ENCODE data around the gene HEXB.

HEXB gene

DNA sequence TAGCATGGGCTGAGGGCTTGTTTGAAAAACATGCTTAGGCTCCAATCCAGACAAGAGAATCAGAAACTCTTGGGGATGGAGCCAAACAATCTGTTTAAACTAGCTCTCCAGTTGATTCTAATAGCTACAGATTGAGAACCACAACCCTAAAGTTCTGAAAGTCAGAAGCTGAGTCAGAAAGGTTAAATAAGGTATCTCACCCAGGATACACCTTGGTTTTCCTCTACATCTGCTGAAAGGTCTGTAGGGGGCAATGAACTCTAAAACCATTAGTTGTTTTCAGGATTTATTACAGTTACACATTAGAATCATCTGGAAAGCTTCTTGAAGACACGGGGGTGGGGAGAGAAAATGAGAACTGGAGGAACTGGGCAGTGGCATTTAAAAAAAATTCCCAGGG lies 76.2 kb downstream of the HEXB start:
- DNase-seq, result no peak

DNA sequence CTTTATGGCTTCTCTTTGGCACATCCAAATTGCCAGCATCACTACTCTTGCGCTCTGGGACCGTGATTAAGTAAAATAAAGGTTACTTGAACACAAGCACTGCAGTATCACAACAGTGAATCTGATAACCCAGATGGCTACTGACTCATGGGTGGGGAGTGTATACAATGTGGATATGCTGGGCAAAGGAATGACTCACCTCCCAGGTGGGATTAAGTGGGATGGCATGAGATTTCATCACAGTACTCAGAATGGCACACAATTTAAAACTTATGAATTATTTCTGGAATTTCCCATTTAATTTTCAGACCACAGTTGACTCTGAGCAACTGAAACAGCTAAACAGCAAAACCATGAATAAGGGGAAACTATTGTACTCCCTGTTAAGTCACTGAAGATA lies 77.6 kb downstream of the HEXB start:
- DNase-seq, result peak; percentile 56

DNA sequence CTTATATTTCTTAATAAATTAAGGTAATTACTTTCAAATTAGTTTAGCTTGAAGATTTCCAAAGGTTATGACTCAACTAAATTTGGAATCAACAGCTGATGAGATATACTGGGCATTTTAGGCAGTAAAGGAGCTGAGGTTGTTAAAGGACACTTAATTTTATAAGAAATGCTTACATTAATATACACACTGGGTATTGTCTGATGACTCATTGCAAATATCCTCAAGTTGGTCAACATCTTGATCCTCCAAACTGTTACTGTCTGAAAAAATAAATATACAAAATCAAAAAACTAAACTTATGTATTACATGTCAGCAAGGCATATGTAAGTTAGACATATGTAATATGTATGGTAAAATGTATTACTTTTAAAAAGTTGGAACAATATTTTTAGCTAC lies 78.5 kb downstream of the HEXB start:
- DNase-seq, result no peak

DNA sequence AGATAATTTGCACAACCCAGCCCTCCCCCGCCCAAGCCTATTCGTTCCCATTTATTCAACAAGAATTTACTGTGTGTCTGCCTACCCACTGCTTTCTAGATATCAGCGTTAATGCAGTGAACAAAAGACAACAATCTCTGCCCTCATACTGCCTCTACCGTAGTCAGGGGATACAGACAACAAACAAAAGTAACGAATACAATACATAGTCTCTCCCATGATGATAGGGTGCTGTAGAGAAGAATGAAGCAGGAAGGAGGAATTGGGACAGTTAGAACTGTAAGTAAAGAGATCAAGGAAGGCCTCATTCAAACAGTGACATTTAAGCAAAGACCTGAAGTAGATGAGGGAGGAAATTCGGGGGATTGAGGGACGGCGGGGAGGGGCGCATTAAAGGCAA lies 80.2 kb downstream of the HEXB start:
- no peak for DNase-seq

DNA sequence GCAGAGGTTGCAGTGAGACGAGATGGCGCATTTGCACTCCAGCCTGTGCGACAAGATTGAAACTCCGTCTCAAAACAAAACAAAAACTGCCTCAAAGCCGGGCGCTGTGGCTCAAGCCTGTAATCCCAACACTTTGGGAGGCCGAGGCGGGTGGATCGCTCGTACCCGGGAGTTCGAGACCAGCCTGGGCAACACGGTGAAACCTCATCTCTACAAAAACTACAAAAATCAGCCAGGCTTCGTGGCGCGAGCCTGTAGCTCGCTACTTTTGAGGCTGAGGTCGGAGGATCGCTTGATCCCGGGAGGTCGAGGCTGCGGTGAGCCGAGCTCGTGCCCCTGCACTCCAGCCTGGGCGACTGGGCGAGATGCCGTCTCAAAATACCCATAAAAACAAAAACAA lies 80.9 kb downstream of the HEXB start:
- no peak for DNase-seq

DNA sequence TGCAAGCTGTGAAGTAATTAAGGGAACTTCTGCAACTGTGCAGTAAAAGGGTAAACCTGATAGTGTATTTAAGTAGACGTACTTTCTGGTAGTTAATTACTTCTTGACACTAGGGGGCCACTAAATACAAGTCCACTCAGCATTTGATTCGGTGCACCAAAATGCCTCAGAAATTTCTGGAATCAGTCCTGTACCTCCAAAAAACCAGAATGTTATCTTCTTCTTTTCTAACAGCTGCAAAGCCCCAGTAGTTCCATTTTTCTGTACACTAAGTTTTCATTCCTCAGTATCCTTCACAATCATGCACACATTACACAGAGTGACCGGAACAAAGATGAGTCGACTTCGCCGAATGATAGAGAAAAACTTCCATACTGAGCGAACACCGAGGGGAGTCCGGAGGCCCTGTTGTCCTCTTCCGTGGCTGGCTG lies 81.4 kb downstream of the HEXB start:
- DNase-seq, result no peak

DNA sequence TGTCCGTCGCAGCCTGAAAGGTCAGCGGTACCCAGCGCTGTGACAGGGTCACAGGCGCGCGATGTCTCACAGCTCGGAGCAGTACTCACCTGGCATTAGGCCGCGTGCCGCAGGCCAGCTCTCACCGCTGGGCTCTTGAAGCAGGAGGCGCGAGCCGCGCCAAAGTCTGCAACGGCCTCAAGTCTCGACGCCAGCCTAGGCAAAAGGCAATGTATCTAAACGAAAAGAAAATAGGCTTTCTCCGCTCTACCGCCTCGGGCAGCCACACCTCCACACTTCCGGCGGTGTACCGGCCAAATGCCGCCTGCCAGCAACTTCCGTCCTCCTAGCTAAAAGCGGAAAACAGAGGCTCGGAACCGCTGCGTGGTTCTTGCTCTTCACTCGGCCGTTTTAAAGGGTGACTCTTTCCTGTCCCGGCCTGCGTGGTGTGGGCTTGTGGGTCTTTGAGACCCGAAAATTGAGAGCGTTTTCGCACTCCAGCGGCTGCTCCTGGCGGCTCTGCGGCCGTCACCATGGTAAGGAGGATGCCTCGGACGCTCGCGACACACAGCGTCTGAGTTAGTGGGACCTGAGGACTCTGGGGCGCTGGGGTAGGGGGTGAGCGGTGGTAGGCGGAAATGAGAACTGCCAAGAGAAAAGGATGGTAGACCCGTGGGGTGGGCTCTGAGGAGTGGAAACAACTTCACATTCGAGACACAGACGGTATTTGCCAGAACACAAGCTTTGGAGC lies 82.0 kb downstream of the HEXB start, which contains the start of the genes GFM2 and NSA2:
TSS of gene GFM2 (minus strand) at position 269 of the 730 bp plus-strand sequence. CDS start 3,375 bp downstream, outside the sequence.
TSS of gene NSA2 (plus strand) at position 401 of the 730 bp plus-strand sequence. CDS start at position 513, 112 bp downstream.
- DNase-seq, result peak; percentile 97

DNA sequence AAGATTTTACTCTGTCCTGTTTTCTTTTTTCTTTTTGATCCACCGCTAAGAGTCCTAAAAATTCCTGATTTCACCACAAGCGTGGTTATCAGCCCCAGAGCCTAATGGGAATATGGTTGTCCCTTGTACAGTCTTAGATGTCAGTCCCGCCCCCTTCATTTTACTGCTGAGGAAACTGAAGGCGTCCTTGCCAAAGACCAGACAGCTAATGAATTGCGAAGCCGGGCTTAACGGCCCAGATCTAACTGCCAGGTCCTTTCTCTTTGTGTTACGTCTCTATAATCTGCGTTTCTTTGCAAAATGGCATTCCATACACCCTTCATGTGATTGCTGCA lies 82.5 kb downstream of the HEXB start:
- DNase-seq, result peak; percentile 66

All from islet precursor cell (in vitro differentiated cells).